HG03095 (cell line): Measurements from ENCODE around the gene CDC20.
"Not testable (repeated sequence)": the region's sequence is repeated elsewhere in the genome, so short reads cannot be mapped to it uniquely, and the experiment has no call there.

Experiments used
- ATAC-seq: cut with Tn5 transposase; IDR thresholded peaks from one replicate; pipeline ENCODE4 v1.9.1; 2021; ENCODE audit warnings: moderate library complexity; ENCODE audit not compliant: unreplicated experiment

Gene CDC20

GRCh38 chr1:43354471-43354870 lies 4.3 kb upstream of the CDC20 start:
- ATAC-seq = no peak

GRCh38 chr1:43354936-43355335 lies 3.8 kb upstream of the CDC20 start:
- no peak for ATAC-seq

GRCh38 chr1:43357251-43357650 lies 1.5 kb upstream of the CDC20 start:
- ATAC-seq = no peak

GRCh38 chr1:43358121-43358745 lies 548 bp upstream of the CDC20 start:
- no peak for ATAC-seq

- ATAC-seq = no peak
These were observed 915 bp downstream of the CDC20 start for GRCh38 chr1:43359696-43360095.

- ATAC-seq = no peak
These were observed 1.8 kb downstream of the CDC20 start for GRCh38 chr1:43360616-43361015.

GRCh38 chr1:43363283-43363934 lies 4.6 kb downstream of the CDC20 start:
- ATAC-seq = no peak

GRCh38 chr1:43363935-43364525 lies 5.2 kb downstream of the CDC20 start:
- ATAC-seq = no peak

GRCh38 chr1:43365678-43366077 lies 6.9 kb downstream of the CDC20 start:
- no peak for ATAC-seq

- no peak for ATAC-seq
These were observed 7.4 kb downstream of the CDC20 start for GRCh38 chr1:43366179-43366578.

- ATAC-seq = no peak
These were observed 7.8 kb downstream of the CDC20 start for GRCh38 chr1:43366601-43367025.

- peak; percentile 29 for ATAC-seq
These were observed 8.5 kb downstream of the CDC20 start for GRCh38 chr1:43367026-43367903.

GRCh38 chr1:43367904-43368645 lies 9.3 kb downstream of the CDC20 start, which contains the start of gene ELOVL1:
ELOVL1 (minus strand) TSS chr1:43368011; CDS start chr1:43365609, 2,402 bp downstream.
- ATAC-seq = peak; percentile 65

GRCh38 chr1:43368646-43369020 lies 9.9 kb downstream of the CDC20 start:
- no peak for ATAC-seq

GRCh38 chr1:43369779-43370178 lies 11.0 kb downstream of the CDC20 start:
- ATAC-seq = not testable (repeated sequence)

GRCh38 chr1:43370564-43370963 lies 11.8 kb downstream of the CDC20 start:
- ATAC-seq = no peak

- ATAC-seq = no peak
These were observed 13.4 kb downstream of the CDC20 start for GRCh38 chr1:43372172-43372571.

- no peak for ATAC-seq
These were observed 14.5 kb downstream of the CDC20 start for GRCh38 chr1:43373066-43373940.

- no peak for ATAC-seq
These were observed 18.0 kb downstream of the CDC20 start for GRCh38 chr1:43376723-43377235.
